Activated T-cell treated with anti-CD3 and anti-CD28 coated beads for 1 hour (primary cell): ENCODE data around the gene USP51.
"Not testable (repeated sequence)": the region's sequence is repeated elsewhere in the genome, so short reads cannot be mapped to it uniquely, and the experiment has no call there.

Source experiments
- DNase-seq: peaks from one replicate; pipeline ENCODE4 v3.0.0-alpha.2; 2020; ENCODE audit warnings: low read depth

Gene USP51

GRCh38 chrX:55489314-55490009 lies at the start of gene USP51:
USP51 (minus strand) TSS chrX:55489848; CDS start chrX:55488939, 909 bp downstream.
- DNase-seq = peak; percentile 4

GRCh38 chrX:55524487-55524886 lies 34.8 kb upstream of the USP51 start:
- DNase-seq = no peak

GRCh38 chrX:55523356-55523755 lies 33.7 kb upstream of the USP51 start:
- DNase-seq = no peak

- DNase-seq = no peak
Measured at GRCh38 chrX:55522596-55523276, 33.1 kb upstream of the USP51 start.

GRCh38 chrX:55521687-55522086 lies 32.0 kb upstream of the USP51 start:
- DNase-seq = no peak

GRCh38 chrX:55516794-55517481 lies 27.3 kb upstream of the USP51 start:
- not testable (repeated sequence) for DNase-seq

GRCh38 chrX:55513045-55513737 lies 23.5 kb upstream of the USP51 start:
- DNase-seq = not testable (repeated sequence)

- not testable (repeated sequence) for DNase-seq
Measured at GRCh38 chrX:55508410-55509152, 18.9 kb upstream of the USP51 start.

GRCh38 chrX:55507699-55508098 lies 18.1 kb upstream of the USP51 start:
- not testable (repeated sequence) for DNase-seq

- DNase-seq = not testable (repeated sequence)
Measured at GRCh38 chrX:55507010-55507409, 17.4 kb upstream of the USP51 start.

GRCh38 chrX:55490974-55491373 lies 1.3 kb upstream of the USP51 start:
- DNase-seq = no peak

GRCh38 chrX:55490121-55490520 lies 473 bp upstream of the USP51 start:
- DNase-seq = no peak

GRCh38 chrX:55488593-55489313 lies 895 bp downstream of the USP51 start:
- DNase-seq = peak; percentile 49

GRCh38 chrX:55488006-55488592 lies 1.5 kb downstream of the USP51 start:
- DNase-seq = no peak

GRCh38 chrX:55487143-55487542 lies 2.5 kb downstream of the USP51 start:
- DNase-seq = no peak

- no peak for DNase-seq
Measured at GRCh38 chrX:55486736-55487135, 2.9 kb downstream of the USP51 start.

- DNase-seq = no peak
Measured at GRCh38 chrX:55484948-55485347, 4.7 kb downstream of the USP51 start.

GRCh38 chrX:55480390-55481062 lies 9.1 kb downstream of the USP51 start:
- no peak for DNase-seq

- DNase-seq = not testable (repeated sequence)
Measured at GRCh38 chrX:55479956-55480355, 9.7 kb downstream of the USP51 start.

GRCh38 chrX:55465791-55466190 lies 23.9 kb downstream of the USP51 start:
- not testable (repeated sequence) for DNase-seq
